H1 (cell line): ENCODE measurements around the gene LMNTD2.

Source experiments
- CREB1 ChIP-seq: IDR thresholded peaks from 2 replicates; pipeline ENCODE4 v1.6.1; 2012; ENCODE audit warnings: inconsistent platforms
- CTCF ChIP-seq, 3 experiments: IDR thresholded peaks; 1 replicate in 2 of 3; 2 replicates in 1 of 3; pipeline versions ENCODE4 v1.5.1 to v1.6.1; 2011; ENCODE audit warnings: low read length in 3 of 3, mild to moderate bottlenecking in 3 of 3, inconsistent platforms in 2 of 3, low read depth in 1 of 3, moderate library complexity in 1 of 3; ENCODE audit not compliant: insufficient read depth in 1 of 3; ENCODE audit errors: control extremely low read depth in 1 of 3
- EZH2 ChIP-seq: fragments of 200-600 bp; sonication (generic); IDR thresholded peaks from 2 replicates; pipeline ENCODE4 v1.7.1; 2012; ENCODE audit warnings: low read depth, mild to moderate bottlenecking, moderate library complexity, low read length, inconsistent platforms; ENCODE audit not compliant: severe bottlenecking
- HDAC2 ChIP-seq, 2 experiments: fragments of 300-600 bp in 1 of 2; sonication (generic) in 1 of 2; IDR thresholded peaks; 2 replicates each; pipeline ENCODE4 v1.6.1; 2011 to 2012; ENCODE audit warnings: low read depth in 2 of 2, low read length in 2 of 2, mild to moderate bottlenecking in 2 of 2, moderate library complexity in 2 of 2, borderline replicate concordance in 1 of 2, inconsistent platforms in 1 of 2
- POLR2AphosphoS5 ChIP-seq: IDR thresholded peaks from 2 replicates; pipeline ENCODE4 v1.6.1; 2011; ENCODE audit warnings: low read depth, low read length
- SAP30 ChIP-seq: fragments of 300-600 bp; sonication (generic); IDR thresholded peaks from 2 replicates; pipeline ENCODE4 v1.7.1; 2012; ENCODE audit warnings: low read length, moderate library complexity, mild to moderate bottlenecking, inconsistent platforms; ENCODE audit not compliant: insufficient read depth, insufficient replicate concordance
- SIN3A ChIP-seq, 2 experiments: IDR thresholded peaks in 1 of 2; conservative IDR thresholded peaks in 1 of 2; 2 replicates each; pipeline ENCODE4 v1.6.1; 2011 to 2012; ENCODE audit warnings: low read length in 2 of 2, improper control_type of control experiment in 1 of 2, low read depth in 1 of 2, mild to moderate bottlenecking in 1 of 2
- SIRT6 ChIP-seq: IDR thresholded peaks from one replicate; pipeline ENCODE4 v1.7.1; 2012; ENCODE audit warnings: low read length, inconsistent platforms
- SIX5 ChIP-seq: IDR thresholded peaks from 2 replicates; pipeline ENCODE4 v1.6.1; 2011; ENCODE audit warnings: mild to moderate bottlenecking, low read depth, low read length
- SP1 ChIP-seq: IDR thresholded peaks from 2 replicates; pipeline ENCODE4 v1.6.1; 2011; ENCODE audit warnings: low read depth, low read length
- ZNF274 ChIP-seq: IDR thresholded peaks from 2 replicates; pipeline ENCODE4 v1.7.0; 2012; ENCODE audit warnings: low read length, borderline replicate concordance; ENCODE audit errors: extremely low read depth

GRCh38 chr11:555227-555779 lies 5.2 kb downstream of the LMNTD2 start:
- TF ChIP-seq POLR2AphosphoS5 (no peak), CREB1 (no peak), SP1 (no peak), CTCF (IDR thresholded peaks at IDR 0.05; ENCODE audit: control extremely low read depth in 1 of 3, insufficient read depth in 1 of 3, low read depth in 1 of 3, low read length in 3 of 3) (no peak), SIX5 (no peak), EZH2 (no peak), SAP30 (no peak), SIRT6 (no peak), SIN3A (conservative IDR thresholded peaks at IDR 0.05 in 1 of 2, IDR thresholded peaks at IDR 0.05 in 1 of 2; ENCODE audit: low read depth in 1 of 2, low read length in 2 of 2) (no peak), ZNF274 (no peak), HDAC2 (IDR thresholded peaks at IDR 0.05; ENCODE audit: borderline replicate concordance in 1 of 2, low read depth in 2 of 2, low read length in 2 of 2) (no peak)
